CD4-positive, alpha-beta T cell treated with Interferon alpha-2 for 1 hour (primary cell): Measurements from ENCODE around the gene ZNF669.

Source experiments
- DNase-seq, 2 donors: peaks; one replicate each; pipeline ENCODE4 v3.0.0-alpha.2; 2020 to 2022

The ZNF669 gene

GRCh38 chr1:247054992-247055415 lies 49.2 kb downstream of the ZNF669 start:
- DNase-seq: no peak
